ENCODE data around the gene TNFSF13. TPM values are rescaled to one million over a fixed set of nuclear protein-coding genes. Genes with fewer than 3 reads are reported as not detected.

Gene TNFSF13
- total RNA-seq, 2 donors from 2014 or later: 11.9 to 18.8 TPM

GRCh38 chr17:7550344-7550743 is 8.2 kb upstream of the TNFSF13 start:
- 64 to 66% methylated on average over 5 to 6 of the region's 6 CpGs for WGBS, 2 donors
- intact Hi-C loops (cut with DNase I): no loop called here
- Histone ChIP-seq H3K27ac (no peak overlapping the region), H3K9me3 (no peaks in the 10 kb centered on the region), H3K4me3 (no peak overlapping the region), H3K4me1 (peaks cover 17% of the 10 kb centered on the region), H3K36me3 (replicated peaks in 1 of 2; ENCODE audit: insufficient read depth in 1 of 2, low read depth in 2 of 2) (no peaks in the 10 kb centered on the region), H3K27me3 (no peaks in the 10 kb centered on the region)
- no peak for TF ChIP-seq CTCF (IDR thresholded peaks at IDR 0.05)
- TF ChIP-seq POLR2A (IDR thresholded peaks at IDR 0.05): no peak
- DNase-seq (no peak), ATAC-seq (no peak)

- Histone ChIP-seq H3K4me3 (no peak overlapping the region), H3K27ac (no peak overlapping the region), H3K36me3 (replicated peaks in 1 of 2; ENCODE audit: insufficient read depth in 1 of 2, low read depth in 2 of 2) (no peaks in the 10 kb centered on the region), H3K27me3 (no peaks in the 10 kb centered on the region), H3K4me1 (peaks cover 17% of the 10 kb centered on the region), H3K9me3 (no peaks in the 10 kb centered on the region)
- 86 to 92% methylated on average over 4 of the region's 4 CpGs for WGBS, 2 donors
- intact Hi-C loops (cut with DNase I): no loop called here
- ATAC-seq (no peak), DNase-seq (no peak)
- TF ChIP-seq CTCF (IDR thresholded peaks at IDR 0.05) (no peak), POLR2A (IDR thresholded peaks at IDR 0.05) (no peak)
These were observed 7.2 kb upstream of the TNFSF13 start for GRCh38 chr17:7551396-7551795.

DNA sequence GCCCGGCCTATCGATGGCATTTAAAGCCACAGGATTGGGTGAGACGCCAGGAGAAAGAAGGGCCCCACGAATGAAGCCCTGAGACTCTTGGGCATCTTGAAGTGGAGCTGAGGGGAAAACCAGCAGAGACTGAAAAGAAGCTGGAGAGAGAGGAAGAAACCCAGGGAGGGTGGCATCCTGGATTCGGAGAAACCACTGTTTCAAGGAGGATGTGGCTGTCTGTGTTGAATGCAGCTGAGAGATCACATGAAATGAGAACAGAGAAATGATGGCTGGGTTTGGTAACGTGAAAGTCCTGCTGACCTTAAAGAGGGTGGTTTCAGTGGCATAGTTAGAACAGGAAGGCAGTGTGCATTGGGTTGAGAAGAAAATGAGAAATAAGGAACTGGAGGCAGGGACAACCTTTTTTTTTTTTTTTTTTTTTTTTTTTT is 5.9 kb upstream of the TNFSF13 start:
- intact Hi-C loops (cut with DNase I): no loop called here
- H3K27me3 ChIP-seq: no peaks in the 10 kb centered on the region

GRCh38 chr17:7553356-7553755 is 5.2 kb upstream of the TNFSF13 start:
- intact Hi-C loops (cut with DNase I): no loop called here
- Histone ChIP-seq H3K27ac (peak overlapping the region in 1 of 4 donors; percentile 64), H3K4me3 (no peak overlapping the region), H3K27me3 (no peaks in the 10 kb centered on the region), H3K36me3 (replicated peaks in 1 of 2; ENCODE audit: insufficient read depth in 1 of 2, low read depth in 2 of 2) (no peaks in the 10 kb centered on the region), H3K4me1 (peaks cover 25% of the 10 kb centered on the region), H3K9me3 (no peaks in the 10 kb centered on the region)
- TF ChIP-seq CTCF (IDR thresholded peaks at IDR 0.05) (no peak), POLR2A (IDR thresholded peaks at IDR 0.05) (no peak)
- no peak for DNase-seq
- WGBS, 2 donors: 100% methylated on average over 1 of the region's 1 CpG
- ATAC-seq: no peak

More for the DNA sequence above, 5.9 kb upstream of the TNFSF13 start:
- peaks cover 21% of the 10 kb centered on the region for H3K4me1 ChIP-seq
- DNase-seq: peak in 1 of 4 donors; percentile 47
- ATAC-seq: no peak
- H3K27ac ChIP-seq: peak overlapping the region in 1 of 4 donors; percentile 25
- TF ChIP-seq POLR2A (IDR thresholded peaks at IDR 0.05) (peak in 1 of 3 donors; percentile 42), CTCF (IDR thresholded peaks at IDR 0.05) (no peak)
- no peak overlapping the region for H3K4me3 ChIP-seq
- H3K9me3 ChIP-seq: no peaks in the 10 kb centered on the region
- WGBS, 2 donors: 74 to 85% methylated on average over 6 of the region's 6 CpGs
- H3K36me3 ChIP-seq (replicated peaks in 1 of 2; ENCODE audit: insufficient read depth in 1 of 2, low read depth in 2 of 2): no peaks in the 10 kb centered on the region

GRCh38 chr17:7555320-7555948 is 3.1 kb upstream of the TNFSF13 start:
- no peak overlapping the region for H3K4me3 ChIP-seq

More at GRCh38 chr17:7555320-7555948, 3.1 kb upstream of the TNFSF13 start:
- H3K27me3 ChIP-seq: no peaks in the 10 kb centered on the region
- H3K9me3 ChIP-seq: no peaks in the 10 kb centered on the region
- no peak for DNase-seq
- H3K36me3 ChIP-seq (replicated peaks in 1 of 2; ENCODE audit: insufficient read depth in 1 of 2, low read depth in 2 of 2): no peaks in the 10 kb centered on the region
- no peak for ATAC-seq
- peaks cover 32% of the 10 kb centered on the region for H3K4me1 ChIP-seq
- TF ChIP-seq CTCF (IDR thresholded peaks at IDR 0.05) (no peak), POLR2A (IDR thresholded peaks at IDR 0.05) (no peak)
- intact Hi-C loops (cut with DNase I): no loop called here
- WGBS, 2 donors: 68 to 80% methylated on average over 10 of the region's 10 CpGs
- no peak overlapping the region for H3K27ac ChIP-seq
